Activated CD4-positive, alpha-beta T cell treated with anti-CD3 and anti-CD28 coated beads for 36 hours (primary cell): Measurements from ENCODE around the gene HSPA4. TPM values are rescaled to one million over a fixed set of nuclear protein-coding genes. Genes with fewer than 3 reads are reported as not detected.
"Not testable (repeated sequence)": the region's sequence is repeated elsewhere in the genome, so short reads cannot be mapped to it uniquely, and the experiment has no call there.

Experiments used
- ATAC-seq: fragments of 200-7000 bp; cut with Tn5 transposase; one replicate; pipeline ENCODE4 v1.10.0; 2021; ENCODE audit warnings: mild to moderate bottlenecking, moderate library complexity
- CTCF ChIA-PET: fragments of 350-600 bp; sonication (Branson Sonifier 250); formaldehyde crosslinking; loops from one replicate; lab custom pipeline; 2021; ENCODE audit warnings: antibody characterized with exemption; lab: Charles Lee
- POLR2A ChIA-PET: fragments of 350-600 bp; sonication (Branson Sonifier 250); formaldehyde crosslinking; loops from one replicate; lab custom pipeline; 2021; ENCODE audit warnings: antibody characterized with exemption, inconsistent platforms; lab: Charles Lee
- DNase-seq: peaks from one replicate; pipeline ENCODE4 v3.0.0-alpha.2; 2020
- H3K27ac Mint-ChIP-seq: one replicate; pipeline ENCODE4 v1.8.0; 2021; ENCODE audit warnings: mixed read lengths
- H3K27me3 Mint-ChIP-seq: one replicate; pipeline ENCODE4 v1.8.0; 2021; ENCODE audit warnings: mixed read lengths
- H3K36me3 Mint-ChIP-seq: one replicate; pipeline ENCODE4 v1.8.0; 2021; ENCODE audit warnings: low read depth, mixed read lengths
- H3K4me1 Mint-ChIP-seq: one replicate; pipeline ENCODE4 v1.8.0; 2021; ENCODE audit warnings: mixed read lengths
- H3K4me3 Mint-ChIP-seq: one replicate; pipeline ENCODE4 v1.8.0; 2021; ENCODE audit warnings: mild to moderate bottlenecking, moderate library complexity, mixed read lengths
- H3K9me3 Mint-ChIP-seq: one replicate; pipeline ENCODE4 v1.8.0; 2021; ENCODE audit warnings: low read depth, mixed read lengths
- intact Hi-C, 2 experiments: fragments of 100-400 bp; cut with DNase I in 1 of 2; cut with micrococcal nuclease in 1 of 2; formaldehyde crosslinking; loops; one replicate each; pipeline versions ENCODE4 v1.14.2 to v1.15.1; 2022 to 2024; cut with DNase I, micrococcal nuclease
- total RNA-seq, 2 experiments: library from RNA; stranded (reverse); gene quantifications; one replicate each; pipeline ENCODE4 v1.2.3, GENCODE V29; 2021

HSPA4 gene
- total RNA-seq, 2 experiments from 2014 or later, result 243 to 268 TPM

- DNase-seq (no peak), ATAC-seq (no peak)
- ChIA-PET CTCF (no interaction called here), POLR2A (no interaction called here)
- Mint-ChIP-seq H3K27ac (no peak overlapping the region), H3K9me3 (no peaks in the 10 kb centered on the region), H3K4me1 (no peaks in the 10 kb centered on the region), H3K4me3 (no peak overlapping the region), H3K36me3 (no peaks in the 10 kb centered on the region), H3K27me3 (no peaks in the 10 kb centered on the region)
- intact Hi-C loops, result no loop called here
These were observed 73.1 kb downstream of the HSPA4 start for GRCh38 chr5:133124891-133125290.

GRCh38 chr5:133128066-133128465 is 76.3 kb downstream of the HSPA4 start:
- Mint-ChIP-seq H3K4me3 (no peak overlapping the region), H3K36me3 (no peaks in the 10 kb centered on the region), H3K9me3 (no peaks in the 10 kb centered on the region), H3K27me3 (no peaks in the 10 kb centered on the region), H3K27ac (no peak overlapping the region), H3K4me1 (no peaks in the 10 kb centered on the region)
- no peak for DNase-seq
- CTCF ChIA-PET, result interaction anchor here (0.7 to 2.5 kb wide), 2 partner anchors 12 to 17 kb away, joined by 3 to 12 read pairs; no protein-coding TSS in a partner anchor
- intact Hi-C loops, result no loop called here
- ATAC-seq, result no peak
- POLR2A ChIA-PET, result no interaction called here

- DNase-seq, result no peak
- no peaks in the 10 kb centered on the region for H3K9me3 Mint-ChIP-seq
- no peak overlapping the region for H3K27ac Mint-ChIP-seq
- ChIA-PET CTCF (interaction anchor here (0.7 to 2.5 kb wide), 2 partner anchors 18 to 701 kb away, joined by 3 to 12 read pairs; no protein-coding TSS in a partner anchor), POLR2A (no interaction called here)
- H3K27me3 Mint-ChIP-seq, result no peaks in the 10 kb centered on the region
- intact Hi-C loops, result no loop called here
- ATAC-seq, result no peak
- H3K4me1 Mint-ChIP-seq, result no peaks in the 10 kb centered on the region
- H3K36me3 Mint-ChIP-seq, result no peaks in the 10 kb centered on the region
- no peak overlapping the region for H3K4me3 Mint-ChIP-seq
These were observed 77.5 kb downstream of the HSPA4 start for GRCh38 chr5:133129289-133129688.

- no peak for ATAC-seq
- H3K4me1 Mint-ChIP-seq, result no peaks in the 10 kb centered on the region
- CTCF ChIA-PET, result interaction anchor here (0.7 to 2.5 kb wide), 2 partner anchors 19 to 702 kb away, joined by 3 to 12 read pairs; no protein-coding TSS in a partner anchor
These were observed 78.1 kb downstream of the HSPA4 start for GRCh38 chr5:133129950-133130349.

GRCh38 chr5:133130387-133131118 is 78.7 kb downstream of the HSPA4 start:
- POLR2A ChIA-PET, result interaction anchor here (0.6 kb wide), 1 partner anchor 34 kb away, joined by 4 read pairs; no protein-coding TSS in a partner anchor
- CTCF ChIA-PET, result no interaction called here
- Mint-ChIP-seq H3K27me3 (no peaks in the 10 kb centered on the region), H3K36me3 (no peaks in the 10 kb centered on the region), H3K27ac (no peak overlapping the region), H3K4me1 (no peaks in the 10 kb centered on the region), H3K9me3 (no peaks in the 10 kb centered on the region), H3K4me3 (no peak overlapping the region)
- ATAC-seq, result no peak
- intact Hi-C loops, result no loop called here
- DNase-seq, result no peak

More at GRCh38 chr5:133129950-133130349, 78.1 kb downstream of the HSPA4 start:
- Mint-ChIP-seq H3K9me3 (no peaks in the 10 kb centered on the region), H3K4me3 (no peak overlapping the region), H3K27me3 (no peaks in the 10 kb centered on the region), H3K36me3 (no peaks in the 10 kb centered on the region), H3K27ac (no peak overlapping the region)
- intact Hi-C loops, result no loop called here
- POLR2A ChIA-PET, result interaction anchor here (0.6 kb wide), 1 partner anchor 34 kb away, joined by 4 read pairs; no protein-coding TSS in a partner anchor
- DNase-seq, result no peak

GRCh38 chr5:133132717-133133116 is 80.9 kb downstream of the HSPA4 start:
- ATAC-seq (no peak), DNase-seq (no peak)
- intact Hi-C loops, result no loop called here
- CTCF ChIA-PET, result interaction anchor here (1.2 kb wide), 1 partner anchor 10 kb away, joined by 3 read pairs; no protein-coding TSS in a partner anchor
- H3K4me3 Mint-ChIP-seq, result no peak overlapping the region
- no peaks in the 10 kb centered on the region for H3K36me3 Mint-ChIP-seq
- no peaks in the 10 kb centered on the region for H3K27me3 Mint-ChIP-seq
- POLR2A ChIA-PET, result no interaction called here
- H3K9me3 Mint-ChIP-seq, result no peaks in the 10 kb centered on the region
- H3K4me1 Mint-ChIP-seq, result no peaks in the 10 kb centered on the region
- H3K27ac Mint-ChIP-seq, result no peak overlapping the region

GRCh38 chr5:133133241-133133640 is 81.4 kb downstream of the HSPA4 start:
- ATAC-seq, H3K36me3 Mint-ChIP-seq, CTCF ChIA-PET, H3K4me3 Mint-ChIP-seq, H3K27ac Mint-ChIP-seq, H3K4me1 Mint-ChIP-seq, H3K9me3 Mint-ChIP-seq, intact Hi-C loops, H3K27me3 Mint-ChIP-seq, POLR2A ChIA-PET, DNase-seq: not testable (repeated sequence)

- H3K4me3 Mint-ChIP-seq, POLR2A ChIA-PET, ATAC-seq, H3K27ac Mint-ChIP-seq, CTCF ChIA-PET, intact Hi-C loops, H3K36me3 Mint-ChIP-seq, H3K4me1 Mint-ChIP-seq, DNase-seq, H3K9me3 Mint-ChIP-seq, H3K27me3 Mint-ChIP-seq: not testable (repeated sequence)
These were observed 85.1 kb downstream of the HSPA4 start for GRCh38 chr5:133136890-133137289.

GRCh38 chr5:133140311-133140710 is 88.5 kb downstream of the HSPA4 start:
- H3K4me1 Mint-ChIP-seq, result no peaks in the 10 kb centered on the region
- CTCF ChIA-PET, result interaction anchor here (0.5 kb wide), 1 partner anchor 13 kb away, joined by 3 read pairs; no protein-coding TSS in a partner anchor
- intact Hi-C loops, result no loop called here
- no peak overlapping the region for H3K27ac Mint-ChIP-seq
- no peak overlapping the region for H3K4me3 Mint-ChIP-seq
- H3K9me3 Mint-ChIP-seq, result peaks cover 4% of the 10 kb centered on the region
- no peaks in the 10 kb centered on the region for H3K27me3 Mint-ChIP-seq
- no peaks in the 10 kb centered on the region for H3K36me3 Mint-ChIP-seq
- no peak for DNase-seq
- ATAC-seq, result no peak
- POLR2A ChIA-PET, result no interaction called here

- ATAC-seq (no peak), DNase-seq (no peak)
- H3K4me3 Mint-ChIP-seq, result no peak overlapping the region
- intact Hi-C loops, result no loop called here
- H3K27me3 Mint-ChIP-seq, result no peaks in the 10 kb centered on the region
- ChIA-PET POLR2A (no interaction called here), CTCF (interaction anchor here (0.9 kb wide), 1 partner anchor 8 kb away, joined by 3 read pairs; no protein-coding TSS in a partner anchor)
- H3K4me1 Mint-ChIP-seq, result peaks cover 3% of the 10 kb centered on the region
- H3K9me3 Mint-ChIP-seq, result peaks cover 4% of the 10 kb centered on the region
- no peaks in the 10 kb centered on the region for H3K36me3 Mint-ChIP-seq
- H3K27ac Mint-ChIP-seq, result no peak overlapping the region
These were observed 89.9 kb downstream of the HSPA4 start for GRCh38 chr5:133141746-133142145.

- Mint-ChIP-seq H3K36me3 (no peaks in the 10 kb centered on the region), H3K27me3 (no peaks in the 10 kb centered on the region), H3K4me3 (no peak overlapping the region), H3K9me3 (peaks cover 4% of the 10 kb centered on the region), H3K27ac (no peak overlapping the region), H3K4me1 (peaks cover 8% of the 10 kb centered on the region)
- intact Hi-C loops, result no loop called here
- CTCF ChIA-PET, result interaction anchor here (0.6 kb wide), 2 partner anchors 279 to 341 kb away, joined by 3 read pairs; no protein-coding TSS in a partner anchor
- POLR2A ChIA-PET, result no interaction called here
- ATAC-seq, result no peak
- DNase-seq, result no peak
These were observed 91.0 kb downstream of the HSPA4 start for GRCh38 chr5:133142782-133143181.
